Measurements from ENCODE around the gene ENPP3.

DNA sequence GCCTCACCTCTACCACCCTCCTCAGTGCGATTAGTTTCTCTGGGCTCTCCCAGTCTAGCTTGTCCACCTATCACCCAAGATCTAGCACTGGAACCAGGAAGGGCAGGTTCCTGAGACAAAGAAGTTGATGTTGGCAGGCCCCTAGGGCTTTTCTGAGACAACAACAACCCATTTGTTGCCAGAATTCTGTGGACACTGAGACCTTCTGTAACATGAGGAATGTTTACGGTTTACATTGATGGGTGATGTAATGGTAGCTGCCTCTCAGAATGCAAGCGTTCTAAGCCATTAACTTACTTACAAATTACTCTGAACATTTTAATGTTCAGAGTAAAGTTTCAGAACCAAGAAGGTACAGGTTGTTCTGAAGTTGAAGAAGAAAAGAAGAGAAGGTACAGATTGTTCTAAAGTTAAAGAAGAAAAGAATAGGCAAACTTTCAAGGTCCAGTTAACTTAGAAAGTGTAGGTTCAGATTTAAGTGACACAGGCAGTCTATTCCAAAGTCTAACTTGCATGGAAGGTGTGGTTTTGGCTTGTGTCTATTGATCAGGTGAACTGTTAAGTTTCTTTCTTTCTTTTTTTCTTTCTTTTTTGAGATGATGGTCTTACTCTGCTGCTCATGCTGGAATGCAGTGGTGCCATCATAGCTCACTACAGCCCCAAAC is 5.3 kb upstream of the ENPP3 start:
- TF ChIP-seq, protein P1, sequence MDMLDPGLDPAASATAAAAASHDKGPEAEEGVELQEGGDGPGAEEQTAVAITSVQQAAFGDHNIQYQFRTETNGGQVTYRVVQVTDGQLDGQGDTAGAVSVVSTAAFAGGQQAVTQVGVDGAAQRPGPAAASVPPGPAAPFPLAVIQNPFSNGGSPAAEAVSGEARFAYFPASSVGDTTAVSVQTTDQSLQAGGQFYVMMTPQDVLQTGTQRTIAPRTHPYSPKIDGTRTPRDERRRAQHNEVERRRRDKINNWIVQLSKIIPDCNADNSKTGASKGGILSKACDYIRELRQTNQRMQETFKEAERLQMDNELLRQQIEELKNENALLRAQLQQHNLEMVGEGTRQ (CRISPR knock-in tag; IDR thresholded peaks at IDR 0.05) = no peak
- TF ChIP-seq JUN (IDR thresholded peaks at IDR 0.05; ENCODE audit: borderline replicate concordance, low read depth, low read length) (no peak), JUN (CRISPR knock-in tag; IDR thresholded peaks at IDR 0.05; ENCODE audit: borderline replicate concordance) (no peak), SREBF2 (CRISPR knock-in tag; IDR thresholded peaks at IDR 0.05) (no peak), TOE1 (IDR thresholded peaks at IDR 0.05; ENCODE audit: borderline replicate concordance) (no peak), TOE1 (CRISPR knock-in tag; IDR thresholded peaks at IDR 0.05; ENCODE audit: borderline replicate concordance, low read depth) (no peak), POLR2A (conservative IDR thresholded peaks at IDR 0.05) (no peak), EZH2 (IDR thresholded peaks at IDR 0.05; ENCODE audit: borderline replicate concordance, low read depth, low read length) (no peak), FOSL1 (tag; conservative IDR thresholded peaks at IDR 0.05) (no peak), L3MBTL2 (IDR thresholded peaks at IDR 0.05) (no peak), POLR2AphosphoS5 (IDR thresholded peaks at IDR 0.05; ENCODE audit: control insufficient read depth, insufficient read depth, low read depth, low read length) (no peak), SMARCE1 (IDR thresholded peaks at IDR 0.05) (no peak)
